Lung microvascular endothelial cell (primary cell): ENCODE measurements around the gene TNFRSF6B. TPM values are rescaled to one million over a fixed set of nuclear protein-coding genes. Genes with fewer than 3 reads are reported as not detected.
"Not testable (repeated sequence)": the region's sequence is repeated elsewhere in the genome, so short reads cannot be mapped to it uniquely, and the experiment has no call there.

Experiments
- DNase-seq, 2 donors: peaks; one replicate each; pipeline versions ENCODE4 v3.0.0 to v3.0.0-alpha.2; 2010; ENCODE audit warnings: low read depth in 2 of 2
- total RNA-seq: library from RNA; depleted of rRNA; stranded (reverse); fragments of >200 nt; gene quantifications from 2 replicates; pipeline ENCODE4 v1.2.1, GENCODE V29; 2014

TNFRSF6B gene
- total RNA-seq, 1 donor from 2014 or later, result 3.2 TPM

GRCh38 chr20:63707558-63708300 is 11.3 kb downstream of the TNFRSF6B start, which contains the start of the genes ARFRP1 and ZGPAT:
Gene ARFRP1 (minus strand): TSS chr20:63707976. CDS start chr20:63707091, 885 bp downstream.
Gene ZGPAT (plus strand): TSS chr20:63708039. CDS start chr20:63708581, 542 bp downstream.
- DNase-seq, result peak; percentile 88 to 89

- peak; percentile 32 to 37 for DNase-seq
Measured at GRCh38 chr20:63708301-63709148, 12.1 kb downstream of the TNFRSF6B start.

GRCh38 chr20:63709149-63709527 is 12.7 kb downstream of the TNFRSF6B start:
- DNase-seq, result peak in 1 of 2 donors; percentile 0

- DNase-seq, result no peak
Measured at GRCh38 chr20:63711085-63711645, 14.7 kb downstream of the TNFRSF6B start.

- no peak for DNase-seq
Measured at GRCh38 chr20:63712191-63712590, 15.7 kb downstream of the TNFRSF6B start.

GRCh38 chr20:63714858-63715257 is 18.4 kb downstream of the TNFRSF6B start:
- no peak for DNase-seq

- no peak for DNase-seq
Measured at GRCh38 chr20:63718996-63719395, 22.5 kb downstream of the TNFRSF6B start.

- DNase-seq, result not testable (repeated sequence)
Measured at GRCh38 chr20:63722967-63723622, 26.6 kb downstream of the TNFRSF6B start.

GRCh38 chr20:63730189-63730733 is 33.8 kb downstream of the TNFRSF6B start:
- DNase-seq, result not testable (repeated sequence)

- no peak for DNase-seq
Measured at GRCh38 chr20:63731410-63731809, 35.0 kb downstream of the TNFRSF6B start.

- DNase-seq, result peak in 1 of 2 donors; percentile 0
Measured at GRCh38 chr20:63732118-63733095, 36.0 kb downstream of the TNFRSF6B start.

GRCh38 chr20:63733117-63733516 is 36.7 kb downstream of the TNFRSF6B start:
- DNase-seq, result peak in 1 of 2 donors; percentile 0

- DNase-seq, result no peak
Measured at GRCh38 chr20:63733579-63734081, 37.2 kb downstream of the TNFRSF6B start.

- DNase-seq, result no peak
Measured at GRCh38 chr20:63734111-63734945, 37.9 kb downstream of the TNFRSF6B start.

GRCh38 chr20:63734946-63735858 is 38.8 kb downstream of the TNFRSF6B start:
- no peak for DNase-seq

- DNase-seq, result peak in 1 of 2 donors; percentile 0
Measured at GRCh38 chr20:63735859-63736718, 39.6 kb downstream of the TNFRSF6B start, which contains the start of gene LIME1. Gene LIME1 (plus strand): TSS chr20:63736664. CDS start chr20:63737550, 886 bp downstream.
